ENCODE data around the gene MNX1.

MNX1 gene

DNA sequence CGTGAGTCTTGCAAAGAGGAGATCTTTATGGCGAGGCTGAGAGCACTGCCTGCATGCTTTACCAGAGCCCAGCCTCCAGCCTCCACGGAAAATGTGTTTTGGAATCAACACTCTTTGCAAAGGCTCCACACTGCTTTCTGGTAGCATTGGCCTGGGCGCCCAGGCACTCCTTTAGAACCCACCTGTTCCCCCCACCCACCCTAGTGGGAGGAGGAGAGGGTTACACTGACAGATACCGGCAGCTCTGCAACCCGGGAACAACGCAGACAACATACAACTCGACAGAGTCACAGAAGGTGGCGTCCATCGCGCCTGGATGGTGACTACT lies 5.5 kb upstream of the MNX1 start:
- Mint-ChIP-seq H3K4me1 (ENCODE audit: low read depth in 2 of 2) (peaks cover 14 to 18% of the 10 kb centered on the region in 2 donors), H3K27ac (no peak overlapping the region), H3K4me3 (peak overlapping the region in 1 of 2 donors; percentile 24), H3K27me3 (peaks cover 77 to 91% of the 10 kb centered on the region in 2 donors), H3K36me3 (ENCODE audit: insufficient read depth) (no peaks in the 10 kb centered on the region), H3K9me3 (no peaks in the 10 kb centered on the region)
- ATAC-seq (replicated peaks) (no peak), DNase-seq (no peak)

DNA sequence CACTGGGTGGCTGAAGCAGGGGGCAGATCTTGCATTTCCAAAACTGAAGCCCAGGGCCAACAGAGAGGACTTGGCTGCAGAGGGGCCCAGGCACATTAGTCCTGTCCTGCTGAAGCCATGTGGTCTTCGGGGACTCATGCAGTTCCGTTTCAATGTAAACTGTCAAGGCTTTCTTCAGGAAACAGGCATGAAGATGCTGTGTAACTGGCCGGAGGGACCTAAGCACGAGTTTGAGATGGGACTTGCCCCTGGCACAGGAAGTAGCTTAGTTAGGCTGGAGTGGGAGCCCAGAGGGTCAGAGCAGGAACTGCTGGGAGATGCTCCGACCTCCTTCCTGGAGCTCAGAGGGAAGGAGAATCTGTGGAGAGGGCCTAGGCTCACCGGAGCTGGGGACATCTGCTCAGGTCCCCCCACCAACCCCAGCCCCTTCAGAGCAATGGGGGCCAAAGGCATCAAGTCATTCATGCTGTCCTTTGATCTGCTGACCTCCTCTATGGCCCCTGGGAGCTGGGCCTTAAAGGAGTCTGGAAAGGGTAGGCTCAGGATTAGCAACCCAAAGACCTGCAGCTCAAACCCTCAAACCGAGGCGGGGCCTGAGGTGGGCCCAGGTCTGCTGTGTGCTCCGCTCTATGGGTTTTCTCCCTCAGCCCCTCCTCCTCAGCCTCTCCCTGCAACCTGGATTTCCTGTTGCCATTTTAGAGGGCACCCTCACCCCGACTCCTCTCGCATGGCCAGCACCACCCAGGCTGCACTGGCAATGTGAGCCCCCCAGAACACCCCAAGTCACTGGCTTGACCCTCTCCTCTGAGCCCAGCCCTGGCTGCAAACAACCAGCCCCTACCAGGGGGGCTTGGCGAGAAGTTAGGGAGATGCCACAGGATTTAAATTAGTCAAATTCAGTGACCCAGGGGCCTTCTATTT lies 4.4 kb upstream of the MNX1 start:
- H3K27ac Mint-ChIP-seq = no peak overlapping the region
- H3K36me3 Mint-ChIP-seq (ENCODE audit: insufficient read depth) = no peaks in the 10 kb centered on the region
- H3K9me3 Mint-ChIP-seq = no peaks in the 10 kb centered on the region
- no peak for DNase-seq
- H3K4me3 Mint-ChIP-seq = no peak overlapping the region
- peaks cover 14 to 18% of the 10 kb centered on the region in 2 donors for H3K4me1 Mint-ChIP-seq (ENCODE audit: low read depth in 2 of 2)
- peaks cover 70 to 84% of the 10 kb centered on the region in 2 donors for H3K27me3 Mint-ChIP-seq
- no peak for ATAC-seq (replicated peaks)

DNA sequence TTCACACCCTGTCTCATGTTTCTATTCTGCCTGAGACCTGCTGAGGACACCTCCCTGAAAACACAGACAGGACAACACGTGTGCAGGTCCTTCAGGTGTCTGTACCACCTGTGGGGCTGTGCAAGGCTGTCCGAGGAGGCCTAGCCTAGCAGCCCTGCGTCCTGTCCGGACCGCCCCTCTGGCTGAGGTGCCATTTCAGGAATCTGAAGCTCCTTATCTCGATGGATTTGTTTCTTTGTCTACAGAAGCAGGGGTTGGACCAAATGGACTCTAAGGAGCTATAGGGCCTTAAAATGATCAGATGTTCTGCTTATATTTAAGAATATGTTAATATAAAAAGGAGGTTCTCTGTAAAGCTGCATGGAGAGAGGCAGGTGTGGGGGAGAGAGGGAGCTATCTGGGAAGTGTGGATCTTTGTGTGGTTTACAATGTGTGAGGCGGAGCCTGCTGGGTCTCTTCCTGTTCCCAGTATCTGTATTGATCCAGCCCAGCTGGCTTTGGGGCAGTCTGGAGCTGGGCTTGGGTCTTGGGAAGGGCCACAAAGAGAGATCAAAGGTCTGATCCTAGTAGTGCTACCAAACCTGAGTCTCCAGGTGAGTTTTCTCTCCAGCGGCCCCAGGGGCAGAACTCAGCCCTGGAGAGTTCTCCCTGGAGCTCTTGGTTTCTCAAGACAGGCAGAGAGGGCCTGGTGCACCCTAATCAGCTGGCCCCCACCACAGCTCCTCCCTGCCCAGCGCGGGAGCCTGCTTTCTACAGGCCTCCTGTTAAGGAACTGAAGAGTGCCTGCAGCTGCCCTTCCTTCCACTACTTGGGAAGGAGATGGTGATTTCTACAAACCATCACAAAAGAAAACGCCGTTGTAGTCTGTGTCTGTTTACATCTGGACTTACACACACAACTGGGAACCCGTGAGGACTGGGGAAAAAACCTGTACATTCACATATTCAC lies 3.4 kb upstream of the MNX1 start:
- no peak overlapping the region for H3K4me3 Mint-ChIP-seq
- H3K4me1 Mint-ChIP-seq (ENCODE audit: low read depth in 2 of 2) = peaks cover 10 to 21% of the 10 kb centered on the region in 2 donors
- H3K27me3 Mint-ChIP-seq = peaks cover 73 to 86% of the 10 kb centered on the region in 2 donors
- ATAC-seq (replicated peaks) (no peak), DNase-seq (no peak)
- H3K36me3 Mint-ChIP-seq (ENCODE audit: insufficient read depth) = no peaks in the 10 kb centered on the region
- no peaks in the 10 kb centered on the region for H3K9me3 Mint-ChIP-seq
- no peak overlapping the region for H3K27ac Mint-ChIP-seq

DNA sequence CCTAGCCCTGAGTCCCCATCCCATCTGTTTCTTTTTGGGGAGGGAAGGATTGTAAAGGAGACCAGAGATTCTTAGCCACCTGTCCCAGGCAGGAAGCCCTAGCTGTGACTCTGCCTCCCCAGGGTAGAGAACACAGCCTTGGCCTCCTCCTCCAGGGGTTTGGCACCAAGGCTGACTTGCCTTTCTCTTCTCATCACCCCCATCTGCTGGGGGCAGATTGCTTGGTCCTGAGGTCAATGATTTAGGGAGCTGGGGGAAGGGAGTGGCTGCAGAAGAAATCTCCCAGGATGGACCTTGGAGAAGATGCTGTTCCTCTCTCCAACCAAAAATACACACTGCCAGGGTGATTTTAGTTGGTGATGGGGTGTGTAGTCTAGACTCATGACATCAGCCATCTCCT lies 2.6 kb upstream of the MNX1 start:
- Mint-ChIP-seq H3K4me3 (no peak overlapping the region), H3K27me3 (peaks cover 76 to 87% of the 10 kb centered on the region in 2 donors)

DNA sequence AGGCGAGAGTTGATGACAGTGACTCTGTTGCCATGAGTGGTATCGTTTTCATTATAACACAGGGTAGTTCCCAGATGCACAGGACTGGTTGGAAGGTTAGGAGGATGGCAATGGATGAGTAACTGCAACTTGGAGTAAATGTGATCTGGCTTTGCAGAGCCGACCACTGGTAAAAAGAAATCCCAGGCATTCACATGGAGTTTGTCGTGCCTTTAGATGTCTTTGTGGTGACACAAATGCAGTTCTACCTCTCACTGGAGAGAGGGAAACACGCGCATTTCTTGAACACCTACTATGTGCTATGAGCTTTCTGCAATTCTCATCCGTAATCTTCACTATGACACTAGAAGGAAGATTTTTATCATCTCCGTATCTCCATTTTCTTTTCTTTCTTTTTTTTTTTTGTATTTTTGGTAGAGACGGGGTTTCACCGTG lies 1.7 kb upstream of the MNX1 start:
- DNase-seq (no peak), ATAC-seq (replicated peaks) (no peak)
- Mint-ChIP-seq H3K27me3 (peaks cover 77 to 89% of the 10 kb centered on the region in 2 donors), H3K4me3 (no peak overlapping the region), H3K9me3 (no peaks in the 10 kb centered on the region), H3K36me3 (ENCODE audit: insufficient read depth) (no peaks in the 10 kb centered on the region), H3K4me1 (ENCODE audit: low read depth in 2 of 2) (peaks cover 7 to 20% of the 10 kb centered on the region in 2 donors), H3K27ac (no peak overlapping the region)

More for the DNA sequence above, 2.6 kb upstream of the MNX1 start:
- H3K9me3 Mint-ChIP-seq = no peaks in the 10 kb centered on the region
- H3K27ac Mint-ChIP-seq = no peak overlapping the region
- peaks cover 7 to 23% of the 10 kb centered on the region in 2 donors for H3K4me1 Mint-ChIP-seq (ENCODE audit: low read depth in 2 of 2)
- DNase-seq (no peak), ATAC-seq (replicated peaks) (no peak)
- no peaks in the 10 kb centered on the region for H3K36me3 Mint-ChIP-seq (ENCODE audit: insufficient read depth)

DNA sequence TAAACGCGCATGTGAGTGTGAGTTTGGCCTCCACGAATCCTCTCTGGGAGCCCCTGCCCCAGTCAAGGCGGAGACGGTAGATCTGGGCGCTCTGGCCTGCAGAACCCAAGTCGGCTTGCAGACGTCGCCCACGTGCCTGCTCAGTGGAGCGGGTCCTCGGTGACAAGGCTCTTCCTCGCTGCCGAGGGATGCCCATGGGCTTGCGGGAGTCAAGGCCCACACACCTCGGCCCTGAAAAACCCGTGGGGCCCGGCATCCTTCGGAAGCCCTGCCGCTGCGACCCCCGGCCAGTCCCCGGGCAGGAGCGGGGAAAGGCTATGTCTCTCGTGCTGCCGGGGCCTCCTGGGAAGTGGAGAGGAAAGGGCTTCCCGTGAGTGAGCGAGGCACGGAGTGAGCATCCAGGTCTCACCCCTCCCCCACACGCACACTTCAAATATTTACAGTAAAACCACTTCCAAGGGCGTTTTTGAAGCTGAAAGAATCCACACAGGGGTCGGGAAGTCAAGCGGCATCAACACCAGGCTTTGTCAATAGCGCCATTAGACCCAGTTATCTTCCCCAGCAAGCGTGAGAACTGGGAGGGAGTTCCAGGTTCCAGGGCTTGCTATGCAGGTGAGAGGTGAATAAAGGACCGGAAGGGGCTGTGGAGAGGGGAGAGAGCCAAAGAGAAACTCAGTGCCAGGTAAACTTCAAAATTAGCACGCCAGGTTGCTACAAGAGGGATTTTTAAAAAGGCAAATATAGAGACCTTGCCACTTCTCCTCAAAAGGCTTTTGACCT lies 1.1 kb upstream of the MNX1 start:
- Mint-ChIP-seq H3K27me3 (peaks cover 75 to 89% of the 10 kb centered on the region in 2 donors), H3K27ac (no peak overlapping the region), H3K9me3 (no peaks in the 10 kb centered on the region), H3K4me3 (peak overlapping the region; percentile 44 to 58), H3K36me3 (ENCODE audit: insufficient read depth) (no peaks in the 10 kb centered on the region), H3K4me1 (ENCODE audit: low read depth in 2 of 2) (peaks cover 7 to 18% of the 10 kb centered on the region in 2 donors)
- DNase-seq (no peak), ATAC-seq (replicated peaks) (no peak)

DNA sequence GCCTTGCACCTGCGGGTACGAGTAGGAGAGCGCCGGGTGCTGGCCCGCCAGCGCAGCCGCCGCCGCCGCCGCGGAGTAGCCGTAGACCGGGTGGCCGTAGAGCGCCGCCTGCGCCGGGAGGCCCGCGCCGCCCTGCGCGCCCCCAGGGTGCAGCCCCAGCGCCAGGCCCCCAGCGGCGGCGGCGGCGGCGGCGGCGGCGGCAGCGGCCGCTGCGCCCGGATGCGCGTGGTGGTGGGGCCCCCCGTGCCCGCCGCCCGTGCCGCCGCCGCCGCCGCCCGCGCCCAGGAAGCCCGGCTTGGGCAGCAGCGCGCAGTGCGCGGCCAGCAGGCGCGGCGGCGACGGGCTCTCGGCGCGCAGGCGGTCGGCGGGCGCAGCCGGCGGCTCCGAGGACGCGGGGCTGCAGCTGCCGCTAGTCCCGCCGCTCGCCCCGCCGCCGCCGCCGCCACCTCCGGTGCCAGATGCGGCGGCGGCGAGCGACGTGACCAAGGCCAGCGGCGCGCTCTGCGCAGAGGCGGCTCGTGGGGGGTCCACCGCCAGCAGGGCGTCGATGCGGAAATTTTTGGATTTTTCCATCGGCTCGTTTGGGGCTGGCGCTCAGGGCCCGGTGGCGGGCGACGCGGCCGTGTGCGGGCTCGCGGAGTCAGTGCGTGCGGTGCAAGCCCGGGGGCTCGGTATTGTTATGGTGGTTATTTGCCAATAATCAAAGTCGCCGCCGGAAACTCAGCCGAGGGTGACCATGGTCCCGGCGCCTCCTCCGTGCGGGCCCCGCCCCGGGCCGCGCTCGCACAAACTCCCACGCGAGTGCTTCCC lies 480 bp downstream of the MNX1 start:
- H3K9me3 Mint-ChIP-seq = no peaks in the 10 kb centered on the region
- DNase-seq (no peak), ATAC-seq (replicated peaks) (peak; percentile 17)
- H3K4me1 Mint-ChIP-seq (ENCODE audit: low read depth in 2 of 2) = peaks cover 7 to 13% of the 10 kb centered on the region in 2 donors
- H3K27ac Mint-ChIP-seq = no peak overlapping the region
- H3K36me3 Mint-ChIP-seq (ENCODE audit: insufficient read depth) = no peaks in the 10 kb centered on the region
- H3K4me3 Mint-ChIP-seq = peak overlapping the region; percentile 64 to 69
- peaks cover 63 to 87% of the 10 kb centered on the region in 2 donors for H3K27me3 Mint-ChIP-seq

DNA sequence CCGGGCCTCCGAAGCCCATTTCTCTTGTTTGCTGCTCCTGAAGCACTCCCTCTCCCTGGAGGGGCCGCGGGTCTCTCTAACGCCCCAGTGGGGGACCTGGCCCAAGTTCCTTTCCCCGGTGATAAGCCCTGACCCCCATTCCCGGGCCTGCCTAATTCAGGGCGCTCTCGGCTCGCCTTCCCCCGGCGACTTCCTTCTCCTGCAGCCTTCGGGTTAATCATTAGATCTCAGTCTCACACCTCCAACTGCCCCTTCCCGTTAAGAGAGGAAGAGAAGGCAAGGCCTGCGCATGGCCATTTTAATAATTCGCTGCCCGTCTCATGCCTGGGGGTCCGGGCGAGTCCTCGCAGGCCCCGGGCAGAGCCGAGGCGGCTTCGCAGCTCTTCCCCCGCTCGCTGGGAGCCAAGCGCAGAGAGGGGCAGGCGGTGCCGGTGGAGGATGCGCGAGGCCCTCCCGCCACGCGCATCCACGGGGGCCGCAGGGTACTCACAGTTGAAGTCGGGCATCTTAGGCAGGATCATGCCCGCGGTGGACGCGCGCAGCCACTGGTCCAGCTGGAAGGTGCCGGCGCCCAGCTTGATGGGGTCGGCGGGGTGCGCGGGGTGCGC lies 1.2 kb downstream of the MNX1 start:
- H3K9me3 Mint-ChIP-seq = no peaks in the 10 kb centered on the region
- no peak for ATAC-seq (replicated peaks)
- peak overlapping the region; percentile 64 to 69 for H3K4me3 Mint-ChIP-seq
- H3K27me3 Mint-ChIP-seq = peaks cover 63 to 87% of the 10 kb centered on the region in 2 donors
- DNase-seq = no peak
- peaks cover 7 to 13% of the 10 kb centered on the region in 2 donors for H3K4me1 Mint-ChIP-seq (ENCODE audit: low read depth in 2 of 2)
- H3K27ac Mint-ChIP-seq = no peak overlapping the region
- H3K36me3 Mint-ChIP-seq (ENCODE audit: insufficient read depth) = no peaks in the 10 kb centered on the region

DNA sequence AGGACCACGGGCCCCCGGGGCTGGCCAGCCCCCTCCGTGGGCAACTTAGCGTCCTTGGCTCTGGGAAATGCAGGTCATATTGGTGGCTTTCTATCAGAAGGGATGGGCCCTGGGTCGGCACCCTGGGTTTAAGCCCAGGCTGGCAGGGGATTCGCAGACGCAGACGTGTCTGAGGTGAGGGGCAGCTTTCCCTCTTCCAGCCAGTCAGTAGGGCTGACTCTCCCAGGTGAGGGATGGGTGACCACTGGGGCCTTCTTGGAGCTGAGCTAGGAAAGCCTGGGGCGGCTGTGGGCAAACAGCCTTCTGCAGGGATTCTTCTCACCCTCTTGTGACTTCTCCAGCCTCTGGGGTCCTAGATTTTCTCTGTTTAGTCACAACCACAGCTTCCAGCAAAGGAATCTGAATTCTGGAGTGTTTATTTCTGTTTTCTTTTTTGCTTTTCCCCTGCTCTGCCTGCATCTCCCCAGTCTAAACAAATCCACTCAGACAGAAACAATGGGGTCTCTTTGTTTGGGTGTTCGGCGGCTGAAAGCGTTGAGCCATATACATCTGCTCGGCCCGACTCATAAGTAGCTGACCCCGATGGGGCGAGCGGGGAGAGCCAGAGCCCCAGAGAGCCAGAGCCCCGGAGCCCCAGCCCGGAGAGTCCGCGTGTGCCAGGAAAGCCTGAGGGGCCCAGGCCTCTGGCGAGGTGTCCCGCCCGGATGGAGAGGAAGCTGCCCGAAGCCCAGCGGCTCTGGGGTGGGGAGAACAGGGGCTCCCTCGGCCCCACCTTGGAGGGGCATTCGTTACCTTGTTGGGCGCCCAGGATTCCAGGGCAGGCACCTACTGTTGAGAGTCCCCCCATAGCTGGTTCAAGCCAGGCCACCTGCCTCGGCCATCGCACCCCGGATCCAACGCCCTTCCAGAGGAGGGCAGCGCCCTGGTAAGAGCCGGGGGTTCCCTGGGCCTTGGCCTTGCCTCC lies 2.0 kb downstream of the MNX1 start:
- DNase-seq (no peak), ATAC-seq (replicated peaks) (no peak)
- H3K27me3 Mint-ChIP-seq = peaks cover 63 to 87% of the 10 kb centered on the region in 2 donors
- peak overlapping the region; percentile 64 to 69 for H3K4me3 Mint-ChIP-seq
- no peaks in the 10 kb centered on the region for H3K9me3 Mint-ChIP-seq
- no peaks in the 10 kb centered on the region for H3K36me3 Mint-ChIP-seq (ENCODE audit: insufficient read depth)
- H3K4me1 Mint-ChIP-seq (ENCODE audit: low read depth in 2 of 2) = peaks cover 7 to 13% of the 10 kb centered on the region in 2 donors
- H3K27ac Mint-ChIP-seq = no peak overlapping the region

DNA sequence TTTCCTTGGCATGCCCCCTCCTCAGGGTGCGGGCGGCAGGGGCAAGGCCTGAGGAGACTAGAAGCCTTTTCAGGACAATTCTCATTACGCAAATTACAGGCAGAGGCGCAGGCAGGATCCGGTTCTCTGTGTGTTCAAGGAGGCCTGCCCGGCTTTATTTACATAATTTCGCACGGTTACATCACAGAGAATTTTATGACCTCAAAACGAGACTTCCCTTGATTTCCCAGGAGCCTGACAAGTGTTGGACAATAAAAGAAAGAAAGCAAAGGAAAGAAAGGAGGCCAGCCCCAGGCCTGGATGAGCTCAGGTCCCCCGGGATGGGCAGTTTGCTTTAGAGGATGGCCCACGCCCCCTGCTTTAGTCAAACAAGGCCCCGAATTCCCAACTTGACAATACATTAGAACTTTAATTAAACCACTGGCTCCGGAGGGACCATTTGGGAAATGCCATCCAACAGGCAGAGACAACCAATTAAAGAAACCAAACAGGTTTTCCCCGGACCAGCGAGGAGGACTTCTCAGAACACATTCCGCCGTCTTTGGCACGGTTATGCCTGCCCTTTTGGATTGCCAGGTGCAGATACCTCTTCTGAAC lies 2.9 kb downstream of the MNX1 start:
- H3K4me3 Mint-ChIP-seq = no peak overlapping the region
- H3K27me3 Mint-ChIP-seq = peaks cover 59 to 85% of the 10 kb centered on the region in 2 donors
- no peaks in the 10 kb centered on the region for H3K36me3 Mint-ChIP-seq (ENCODE audit: insufficient read depth)
- H3K9me3 Mint-ChIP-seq = no peaks in the 10 kb centered on the region
- peaks cover 7 to 13% of the 10 kb centered on the region in 2 donors for H3K4me1 Mint-ChIP-seq (ENCODE audit: low read depth in 2 of 2)
- no peak overlapping the region for H3K27ac Mint-ChIP-seq
- DNase-seq (no peak), ATAC-seq (replicated peaks) (no peak)

All from effector memory CD8-positive, alpha-beta T cell (primary cell).